HG03442 (cell line): ENCODE measurements around the gene MAD1L1.
"Not testable (repeated sequence)": the region's sequence is repeated elsewhere in the genome, so short reads cannot be mapped to it uniquely, and the experiment has no call there.

Experiments used
- ATAC-seq: cut with Tn5 transposase; IDR thresholded peaks from one replicate; pipeline ENCODE4 v1.9.1; 2021; ENCODE audit warnings: mild to moderate bottlenecking, moderate library complexity; ENCODE audit not compliant: unreplicated experiment

The MAD1L1 gene

GRCh38 chr7:2008101-2008935, 224.4 kb downstream of the MAD1L1 start:
- no peak for ATAC-seq

DNA sequence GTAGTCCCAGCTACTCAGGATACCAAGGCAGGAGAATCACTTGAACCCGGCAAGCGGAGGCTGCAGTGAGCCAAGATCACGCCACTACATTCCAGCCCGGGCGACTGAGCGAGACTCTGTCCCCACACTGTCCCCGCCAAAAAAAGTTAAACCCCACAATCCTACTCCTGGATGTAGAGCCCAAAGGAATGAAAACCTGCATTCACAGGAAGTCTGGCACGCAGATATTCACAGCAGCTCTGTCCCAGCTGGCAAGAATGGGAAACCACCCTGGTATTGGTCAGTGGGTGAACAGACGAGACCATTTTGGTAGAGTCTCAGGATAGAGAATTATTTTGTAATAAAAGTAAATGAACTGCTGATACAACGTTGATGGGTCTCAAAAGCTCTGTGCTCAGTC, 225.2 kb downstream of the MAD1L1 start:
- no peak for ATAC-seq

- ATAC-seq: no peak
Measured at GRCh38 chr7:2006921-2007381, 225.8 kb downstream of the MAD1L1 start.

GRCh38 chr7:2006231-2006771, 226.4 kb downstream of the MAD1L1 start:
- ATAC-seq: no peak

DNA sequence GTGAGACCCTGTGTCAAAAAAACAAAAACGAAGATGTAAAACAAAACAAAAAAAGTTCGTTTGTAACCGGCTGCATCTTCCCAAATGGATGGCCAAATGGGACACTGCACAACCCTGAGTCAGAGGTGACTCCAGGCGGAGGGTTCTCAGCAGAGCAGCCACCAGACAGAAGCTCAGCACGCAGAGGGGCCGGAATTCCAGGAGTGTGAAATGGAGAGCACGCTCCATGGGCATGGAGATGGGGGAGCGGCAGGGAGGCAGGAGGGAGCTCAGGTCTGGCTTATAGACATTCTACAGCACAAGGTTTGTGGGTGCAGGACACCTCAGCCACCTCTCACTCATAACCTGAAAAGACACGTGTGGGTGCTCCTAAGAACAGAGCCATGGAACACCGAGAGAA, 227.0 kb downstream of the MAD1L1 start:
- no peak for ATAC-seq

GRCh38 chr7:2004841-2005725, 227.7 kb downstream of the MAD1L1 start:
- ATAC-seq: no peak

DNA sequence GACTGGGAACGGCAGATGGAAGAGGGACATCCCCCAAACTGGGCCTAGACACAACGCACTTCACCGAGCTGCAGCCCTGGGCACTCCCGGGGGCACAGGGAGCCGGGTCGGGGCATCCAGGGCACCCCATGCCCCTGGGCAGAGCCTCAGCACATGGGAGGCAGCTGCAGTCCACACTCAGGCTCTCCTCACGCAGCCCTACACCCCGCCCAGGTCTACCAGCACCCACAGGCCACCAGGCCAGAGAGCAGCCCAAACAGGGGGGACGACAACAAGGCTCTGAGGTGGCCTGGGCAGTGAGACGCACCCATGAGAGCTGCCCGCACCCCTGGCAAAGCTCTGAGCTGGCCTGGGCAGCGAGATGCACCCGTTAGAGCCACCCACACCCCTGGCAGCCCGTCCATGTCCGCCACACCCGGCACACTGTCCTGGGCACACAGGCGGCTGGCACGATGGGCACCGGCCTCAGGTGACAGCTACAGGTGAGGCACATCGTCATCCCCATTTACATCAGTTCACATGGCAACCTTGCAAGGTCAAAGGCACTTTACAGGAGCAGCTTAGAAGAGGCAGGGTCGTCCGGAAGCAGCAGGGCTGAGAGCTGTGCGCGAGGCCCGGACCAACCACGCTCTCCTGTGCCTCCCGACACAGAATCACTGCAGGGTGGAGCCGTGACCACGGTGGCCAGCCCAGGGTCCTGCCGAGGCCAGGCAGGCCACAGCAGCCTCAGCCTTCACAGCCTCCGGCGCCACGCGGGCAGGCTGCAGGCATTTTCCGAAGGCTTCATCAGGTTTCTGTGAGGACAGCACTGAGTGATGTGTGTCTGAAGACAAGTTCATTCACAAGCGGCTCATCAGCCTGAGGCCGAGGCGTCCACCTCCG, 228.6 kb downstream of the MAD1L1 start:
- ATAC-seq: no peak

GRCh38 chr7:2003451-2003930, 229.3 kb downstream of the MAD1L1 start:
- no peak for ATAC-seq

DNA sequence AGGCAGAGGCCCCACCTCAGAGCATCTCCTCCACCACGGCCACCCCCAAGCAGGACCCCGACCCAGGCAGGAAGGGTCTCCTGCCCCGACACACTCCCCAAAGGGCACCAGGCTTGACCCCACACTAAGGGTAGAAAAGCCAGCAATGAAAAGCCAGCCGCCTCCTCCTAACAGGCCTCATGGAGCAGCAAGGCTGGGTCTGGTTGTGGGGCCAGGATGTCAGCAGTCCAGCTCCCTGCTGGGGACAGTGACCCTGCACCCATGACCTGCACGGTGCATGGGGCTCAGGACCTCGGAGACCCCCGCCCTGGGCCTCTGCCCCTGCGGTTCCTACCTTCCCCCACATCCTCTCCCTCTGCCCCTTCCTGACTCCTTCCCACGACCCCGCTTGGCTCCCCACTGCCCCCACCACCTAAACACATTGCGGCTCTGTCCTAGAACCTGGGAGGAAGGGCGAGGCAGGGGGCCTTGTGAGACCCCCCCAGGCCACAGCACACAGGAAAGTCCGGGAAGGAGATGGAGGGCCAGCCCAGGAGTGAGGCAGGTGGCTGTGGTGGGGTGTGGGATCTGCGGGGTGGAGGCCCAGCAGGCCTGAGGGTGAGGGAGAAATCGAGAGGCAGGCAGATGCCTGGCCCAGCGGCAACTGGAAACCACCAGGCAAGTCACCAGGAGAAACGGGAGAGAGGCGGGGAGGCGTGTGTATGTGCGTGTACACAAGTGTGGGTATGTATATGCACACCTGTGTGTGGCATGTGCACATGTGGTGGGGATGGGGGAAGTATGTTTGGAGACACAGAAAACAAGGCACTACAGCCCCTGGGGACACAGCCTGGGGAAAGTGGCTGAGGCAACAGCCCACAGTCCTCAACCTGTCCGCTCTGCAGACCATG, 229.9 kb downstream of the MAD1L1 start:
- no peak for ATAC-seq

DNA sequence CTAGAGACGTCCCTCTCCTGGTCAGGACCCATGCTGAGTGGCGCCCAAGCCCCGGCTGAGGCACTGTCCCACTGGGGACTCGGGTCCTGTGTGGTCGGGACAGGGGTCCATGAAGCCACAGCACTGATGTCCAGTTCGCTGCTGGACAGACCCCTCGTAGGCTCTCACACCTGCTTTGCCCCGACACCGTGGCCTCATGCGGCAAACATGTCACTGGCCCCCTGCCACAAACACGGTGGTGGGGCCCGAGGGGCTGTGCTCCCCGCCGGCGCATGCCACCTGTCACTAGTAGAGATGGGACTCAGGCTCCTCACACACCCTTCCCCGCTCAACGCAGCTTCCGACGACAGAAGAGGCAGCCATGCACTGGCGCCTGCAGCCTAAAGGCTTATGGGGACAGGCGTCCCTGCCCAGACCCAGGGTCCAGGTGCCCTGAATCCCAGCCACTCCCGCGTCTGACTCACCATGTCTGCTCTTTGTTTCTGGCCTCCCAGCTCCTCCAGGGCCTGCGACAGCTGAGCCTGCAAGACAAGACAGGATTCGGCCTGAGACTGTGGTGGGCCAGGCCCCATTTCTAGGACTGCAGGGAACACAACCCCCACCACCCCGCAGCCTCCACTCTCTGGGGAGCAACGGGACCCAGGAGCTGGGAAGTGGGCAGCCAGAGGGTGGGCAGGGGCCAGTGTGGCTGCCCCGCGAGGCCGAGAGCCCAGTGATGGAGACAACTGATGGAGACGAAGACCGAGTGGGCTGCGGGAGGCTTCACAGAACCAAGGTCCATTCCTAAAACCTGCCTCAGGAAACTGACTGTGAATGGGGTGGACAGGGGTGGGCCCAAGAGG, 230.9 kb downstream of the MAD1L1 start:
- ATAC-seq: no peak

- ATAC-seq: no peak
Measured at GRCh38 chr7:2000746-2001321, 231.9 kb downstream of the MAD1L1 start.

DNA sequence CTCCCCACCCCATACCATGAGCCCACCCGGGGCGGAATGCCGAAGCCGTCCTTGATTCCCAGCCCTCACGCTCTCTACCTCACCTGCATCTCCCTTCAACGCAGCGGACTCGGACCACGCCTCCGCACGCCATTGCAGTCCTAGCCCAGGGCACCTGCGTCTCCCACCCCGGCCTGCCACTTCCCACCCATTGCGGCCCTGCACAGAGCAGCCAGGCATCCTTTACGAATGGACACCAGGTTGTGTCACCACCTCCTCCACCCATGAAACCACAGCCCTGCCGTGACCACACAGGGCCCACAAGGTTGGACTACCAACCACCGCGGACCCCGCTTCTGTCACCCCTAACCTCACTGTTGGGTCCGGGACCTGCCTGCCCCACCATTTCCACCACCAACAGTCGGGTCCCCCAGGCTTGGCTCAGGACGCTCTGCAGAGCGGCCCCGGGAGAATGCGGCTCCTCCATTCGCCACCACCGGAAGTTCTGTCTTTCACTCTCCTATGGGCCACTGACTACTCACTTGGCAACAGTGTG, 232.5 kb downstream of the MAD1L1 start:
- ATAC-seq: no peak

- ATAC-seq: no peak
Measured at GRCh38 chr7:1999278-1999984, 233.3 kb downstream of the MAD1L1 start.

DNA sequence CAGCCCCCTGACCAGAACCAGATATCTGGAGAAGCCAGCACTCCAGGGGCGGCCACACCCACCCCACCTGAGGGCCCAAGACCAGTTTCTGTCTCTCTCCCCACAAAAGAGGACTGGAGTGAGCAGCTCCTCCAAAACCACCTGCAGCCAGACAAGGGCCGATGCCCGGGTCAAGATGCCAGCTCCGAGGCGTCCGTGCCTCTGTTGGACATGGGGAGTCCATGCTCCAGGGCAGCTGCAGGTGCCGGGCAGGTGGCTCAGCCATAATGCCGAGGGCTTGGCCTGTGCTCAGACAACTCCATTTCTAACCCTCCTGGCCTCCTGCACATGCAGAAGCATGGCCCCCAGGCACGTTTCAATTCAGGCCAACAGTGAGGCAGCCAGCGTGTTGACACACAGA, 234.6 kb downstream of the MAD1L1 start:
- no peak for ATAC-seq

- no peak for ATAC-seq
Measured at GRCh38 chr7:1997537-1998076, 235.1 kb downstream of the MAD1L1 start.

DNA sequence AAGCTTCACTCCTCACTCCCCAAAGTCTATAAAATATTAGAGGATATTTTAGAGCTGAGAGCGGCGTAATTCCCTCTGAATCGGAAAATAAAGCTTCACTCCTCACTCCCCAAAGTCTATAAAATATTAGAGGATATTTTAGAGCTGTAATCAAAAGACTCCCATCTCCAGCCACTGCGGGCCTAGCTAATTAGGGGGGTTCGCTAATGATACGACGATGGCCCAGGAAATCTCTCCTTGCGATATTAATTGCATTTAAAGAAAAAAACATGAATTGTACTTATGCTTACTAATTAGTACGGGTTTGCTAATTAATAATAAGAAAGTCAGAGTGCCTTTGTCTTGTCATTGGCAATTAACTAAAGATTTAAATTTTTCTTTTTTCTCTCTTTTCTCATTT, 235.9 kb downstream of the MAD1L1 start:
- ATAC-seq: no peak

GRCh38 chr7:1995911-1996420, 236.8 kb downstream of the MAD1L1 start:
- not testable (repeated sequence) for ATAC-seq
